NCI-H82 treated with DMSO at 0.1 percent for 48 hours (cell line): ENCODE measurements around the gene SHOC1.
"Not testable (repeated sequence)": the region's sequence is repeated elsewhere in the genome, so short reads cannot be mapped to it uniquely, and the experiment has no call there.

ENCODE experiments used
- DNase-seq: peaks from one replicate; lab custom pipeline; 2025; ENCODE audit not compliant: unreplicated experiment; lab: John Stamatoyannopoulos, UW

SHOC1 gene

DNA sequence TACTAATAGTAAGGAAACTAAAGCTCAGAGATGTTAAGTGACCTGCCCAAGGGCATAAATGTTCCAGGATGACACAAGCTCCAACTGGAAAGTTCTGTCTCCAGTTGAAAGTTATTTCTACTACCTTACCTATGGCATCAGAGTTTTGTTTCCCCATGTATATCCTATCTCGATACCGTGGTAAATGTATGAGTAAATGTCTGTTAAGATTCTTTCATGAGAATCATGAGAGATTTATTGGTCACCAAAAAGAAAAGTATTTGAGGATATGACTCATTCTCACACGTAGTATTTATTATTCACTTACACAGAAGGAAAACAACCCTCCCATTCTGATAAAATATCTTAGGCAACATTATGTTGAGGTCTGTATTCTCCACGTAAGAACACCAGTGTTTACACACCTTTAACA is 11.1 kb upstream of the SHOC1 start:
- DNase-seq = no peak

DNA sequence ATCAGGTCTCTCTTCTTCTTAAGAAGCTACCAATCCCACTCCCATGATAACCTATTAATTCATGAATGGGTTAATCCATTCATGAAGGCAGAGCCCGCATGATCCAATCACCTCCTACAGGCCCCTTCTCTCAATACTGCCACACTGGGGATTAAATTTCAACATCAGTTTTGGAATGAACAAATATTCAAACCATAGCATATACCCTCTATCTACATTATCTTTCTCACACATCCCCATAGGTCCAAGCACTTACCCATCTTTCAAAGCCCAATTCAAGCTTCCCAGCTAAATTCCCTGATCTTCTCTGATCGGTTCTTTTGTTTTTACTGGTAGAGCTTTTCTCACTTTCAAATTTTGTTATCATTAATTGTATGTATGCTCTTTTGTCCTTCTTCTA is 10.5 kb upstream of the SHOC1 start:
- no peak for DNase-seq

DNA sequence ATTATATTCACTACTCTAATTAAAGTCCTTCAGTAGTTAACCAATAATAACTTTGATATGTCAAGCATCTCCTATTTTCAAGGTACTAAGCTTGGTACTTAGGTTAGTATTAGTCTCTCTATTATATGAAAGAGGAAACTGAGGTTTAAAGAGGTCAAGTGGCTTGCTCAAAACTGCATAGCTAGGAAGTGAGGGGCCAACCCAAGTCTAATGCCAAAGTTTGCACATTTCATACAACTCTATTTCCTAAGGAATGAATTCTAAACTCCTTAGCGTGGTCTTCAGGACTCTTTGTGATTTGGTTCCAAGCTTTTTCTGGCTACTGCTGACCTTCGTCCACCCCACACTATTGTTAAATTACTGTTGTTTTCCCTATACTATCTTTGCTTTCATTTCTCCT is 9.9 kb upstream of the SHOC1 start:
- DNase-seq = no peak

DNA sequence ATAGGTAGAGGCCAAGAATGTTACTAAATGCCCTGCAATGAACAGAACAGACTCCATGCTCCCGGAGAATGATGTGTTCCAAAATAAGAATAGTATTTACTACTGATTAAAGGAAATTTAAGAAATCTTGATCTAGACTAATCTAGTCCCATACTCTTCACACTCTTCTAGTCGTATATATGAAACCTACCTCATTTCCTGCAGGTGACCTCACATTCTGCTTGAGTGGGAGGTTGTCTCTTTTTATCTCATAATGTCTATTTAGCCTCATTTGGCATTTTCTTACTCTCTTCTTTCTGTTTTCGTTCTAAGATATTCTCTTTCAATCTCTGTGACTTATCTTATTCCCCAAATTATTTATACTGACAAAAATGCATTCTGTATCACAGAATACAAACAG is 9.2 kb upstream of the SHOC1 start:
- DNase-seq = no peak

DNA sequence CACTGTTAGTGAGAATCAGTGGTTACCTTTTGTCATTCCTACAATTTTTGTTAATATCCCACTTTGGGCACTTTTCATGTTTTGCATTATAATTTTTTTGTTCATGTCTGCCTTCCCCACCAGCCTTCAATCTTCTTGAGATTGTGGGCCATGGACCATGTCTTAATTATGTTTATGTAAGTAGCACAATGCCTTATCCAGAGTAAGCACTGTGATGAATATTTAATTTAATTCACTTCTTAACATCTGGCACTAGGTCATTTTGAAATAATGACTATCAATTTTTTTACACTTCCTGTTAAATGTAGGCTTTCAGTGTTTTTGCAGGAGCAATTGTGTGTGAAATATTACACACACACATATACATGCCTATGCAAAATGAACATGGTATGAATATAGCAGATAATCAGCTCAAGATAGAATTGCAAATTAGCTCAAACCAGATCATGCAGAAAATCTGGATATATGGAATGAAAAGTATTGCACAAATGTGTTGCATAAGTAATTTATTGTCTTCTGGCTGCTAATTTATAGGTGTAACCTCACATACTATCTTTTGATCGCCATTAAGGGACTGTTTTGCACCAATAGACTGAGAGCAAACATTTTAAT is 5.3 kb upstream of the SHOC1 start:
- DNase-seq = no peak

DNA sequence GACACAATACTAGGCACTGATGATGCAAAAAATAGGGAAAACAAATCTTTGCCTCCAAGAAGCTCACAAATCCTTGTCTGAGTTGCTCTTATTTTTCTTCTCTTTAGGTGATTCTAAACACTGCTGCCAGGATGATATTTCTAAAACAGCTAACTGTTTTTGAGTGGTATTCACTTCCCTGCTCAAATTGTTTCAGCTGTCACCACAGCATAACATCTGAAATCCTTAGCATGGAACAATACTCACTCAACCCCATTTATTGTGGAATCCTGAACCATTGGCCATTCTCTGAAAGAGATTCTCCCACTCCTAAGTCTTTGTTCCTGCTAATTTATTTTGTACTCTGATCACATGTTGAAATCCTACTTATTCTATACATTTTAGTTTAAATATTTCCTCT is 4.8 kb upstream of the SHOC1 start:
- DNase-seq = no peak

DNA sequence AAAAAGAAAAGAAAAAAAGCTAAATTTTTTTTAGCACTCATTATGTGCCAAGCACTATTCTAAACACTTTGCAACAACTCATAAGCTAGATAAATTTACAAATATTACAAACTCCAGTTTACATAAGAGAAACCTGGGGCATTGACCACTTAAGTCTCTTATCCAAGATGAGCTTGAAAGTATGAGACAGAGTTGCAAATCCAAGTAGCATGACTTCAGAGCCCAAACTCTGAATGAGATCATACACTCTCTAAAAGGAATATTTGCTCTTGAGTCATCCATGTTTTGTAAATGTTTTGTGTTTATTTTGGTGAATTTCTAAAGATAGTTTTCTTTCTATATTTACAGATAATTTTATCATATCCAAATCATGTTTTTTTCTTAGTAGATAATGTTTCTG is 4.0 kb upstream of the SHOC1 start:
- no peak for DNase-seq

DNA sequence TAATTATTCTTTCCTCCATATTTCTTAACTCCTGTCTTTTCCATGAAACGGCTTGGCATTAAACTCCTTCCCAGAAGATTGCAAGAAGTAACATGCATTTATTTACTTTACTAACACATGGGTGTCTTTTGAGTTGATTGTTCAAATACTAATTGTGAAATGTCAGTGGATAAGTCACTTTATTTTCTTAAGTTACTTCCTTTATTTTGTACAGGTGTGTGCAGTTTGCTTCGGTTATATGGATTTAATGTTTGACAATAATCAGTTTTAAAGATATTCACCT is 761 bp upstream of the SHOC1 start:
- no peak for DNase-seq

DNA sequence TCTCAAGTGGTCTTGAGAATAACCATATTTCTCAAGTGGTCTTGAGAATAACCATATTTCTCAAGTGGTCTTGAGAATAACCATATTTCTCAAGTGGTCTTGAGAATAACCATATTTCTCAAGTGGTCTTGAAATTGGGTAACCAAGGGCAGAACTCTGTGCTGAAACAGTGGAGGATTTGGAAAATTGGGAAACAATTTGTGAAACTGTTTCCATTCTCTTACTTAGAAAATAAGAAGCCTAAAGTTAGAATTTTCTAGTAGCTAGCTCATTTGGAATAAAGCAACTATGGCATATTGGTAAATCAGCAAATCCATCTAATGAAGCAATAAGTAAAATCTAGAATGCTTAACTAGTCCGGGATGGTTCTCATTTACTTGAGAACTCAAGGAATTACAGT is 2.9 kb downstream of the SHOC1 start:
- DNase-seq = not testable (repeated sequence)

DNA sequence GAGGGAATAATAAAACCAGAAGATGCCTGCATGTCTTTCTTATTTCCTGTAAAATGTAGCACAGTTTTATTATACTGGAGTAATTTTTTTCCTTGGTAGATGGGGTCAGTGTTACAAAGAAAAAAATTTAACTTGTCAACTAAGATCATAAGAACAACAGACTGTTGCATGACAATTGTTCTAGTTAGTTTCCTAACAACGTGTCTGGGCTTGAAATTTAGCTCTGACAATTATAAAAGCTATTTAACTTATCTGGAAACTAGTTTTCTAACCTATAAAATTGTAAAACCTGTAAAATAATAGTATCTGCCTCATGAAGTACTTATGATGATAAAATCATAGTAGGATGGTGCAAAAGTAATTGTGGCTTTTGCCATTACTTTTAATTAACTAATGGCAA is 4.9 kb downstream of the SHOC1 start:
- DNase-seq = no peak

DNA sequence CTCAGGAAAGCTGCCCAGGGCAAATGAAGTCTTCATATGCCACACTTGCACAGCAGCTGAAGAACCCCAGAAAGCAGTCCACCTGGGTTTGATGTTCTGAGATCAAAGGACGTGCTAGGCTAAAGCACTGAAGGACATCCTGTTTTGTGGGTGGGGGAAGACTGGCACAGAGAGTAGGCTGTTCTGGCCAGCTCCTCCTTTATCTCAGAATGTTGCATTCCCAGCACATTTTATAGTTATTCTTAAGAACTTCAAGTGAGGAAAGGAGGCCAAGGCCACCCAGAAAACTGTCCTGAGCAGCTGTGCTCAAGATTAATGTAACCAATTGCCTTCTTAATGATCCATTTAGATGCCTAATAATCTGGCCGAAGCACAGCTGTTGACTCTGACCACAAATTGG is 10.9 kb downstream of the SHOC1 start:
- DNase-seq = peak; percentile 51

DNA sequence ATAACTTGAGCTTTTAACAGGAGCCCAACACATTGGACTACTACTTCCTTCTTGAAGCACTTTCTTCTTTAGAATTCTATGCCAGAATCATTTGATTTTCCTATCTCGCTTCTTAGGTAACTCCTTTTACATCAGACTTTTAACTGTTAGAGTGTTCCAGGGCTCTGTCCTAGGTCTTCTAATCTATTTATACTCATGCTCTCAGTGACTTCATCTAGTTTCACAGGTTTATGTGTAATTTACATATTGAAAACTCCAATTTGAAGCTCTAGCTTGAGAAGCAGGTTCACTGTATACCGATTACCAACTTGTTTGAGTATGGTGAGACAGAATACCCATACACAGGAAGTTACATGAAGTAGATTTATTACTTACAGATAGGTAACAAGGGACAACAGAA is 11.3 kb downstream of the SHOC1 start:
- DNase-seq = no peak

DNA sequence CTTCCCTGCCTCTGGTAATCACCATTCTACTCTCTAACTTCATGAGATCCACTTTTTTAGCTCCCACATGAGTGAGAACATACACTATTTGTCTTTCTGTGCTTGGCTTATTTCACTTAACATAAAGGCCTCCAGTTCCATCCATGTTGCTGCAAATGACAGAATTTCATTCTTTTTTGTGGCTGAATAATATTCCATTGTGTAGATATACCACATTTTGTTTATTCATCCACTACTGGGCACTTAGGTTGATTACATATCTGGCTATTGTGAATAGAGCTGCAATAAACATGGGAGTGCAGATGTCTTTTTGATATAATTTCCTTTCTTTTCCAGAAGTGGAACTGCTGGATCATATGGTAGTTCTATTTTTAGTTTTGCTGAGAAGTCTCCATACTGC is 28.7 kb downstream of the SHOC1 start:
- DNase-seq = no peak

DNA sequence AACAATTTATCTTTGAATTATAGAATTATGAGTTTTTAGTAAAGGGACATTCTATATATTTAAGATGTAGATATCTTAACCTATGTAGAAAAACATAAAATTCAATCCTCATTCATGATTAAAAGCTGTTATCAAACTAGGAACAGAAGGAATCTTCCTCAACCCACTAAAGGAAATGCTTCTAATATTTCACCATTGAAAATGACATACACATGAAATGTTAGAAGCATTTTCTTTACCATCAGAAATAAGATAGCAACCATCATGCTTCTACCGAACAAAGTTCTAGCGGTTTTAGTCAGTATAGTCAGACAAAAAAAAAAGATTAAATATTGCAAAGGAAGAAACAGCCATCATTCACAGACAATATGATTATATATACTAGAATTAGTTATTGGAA is 32.2 kb downstream of the SHOC1 start:
- no peak for DNase-seq

DNA sequence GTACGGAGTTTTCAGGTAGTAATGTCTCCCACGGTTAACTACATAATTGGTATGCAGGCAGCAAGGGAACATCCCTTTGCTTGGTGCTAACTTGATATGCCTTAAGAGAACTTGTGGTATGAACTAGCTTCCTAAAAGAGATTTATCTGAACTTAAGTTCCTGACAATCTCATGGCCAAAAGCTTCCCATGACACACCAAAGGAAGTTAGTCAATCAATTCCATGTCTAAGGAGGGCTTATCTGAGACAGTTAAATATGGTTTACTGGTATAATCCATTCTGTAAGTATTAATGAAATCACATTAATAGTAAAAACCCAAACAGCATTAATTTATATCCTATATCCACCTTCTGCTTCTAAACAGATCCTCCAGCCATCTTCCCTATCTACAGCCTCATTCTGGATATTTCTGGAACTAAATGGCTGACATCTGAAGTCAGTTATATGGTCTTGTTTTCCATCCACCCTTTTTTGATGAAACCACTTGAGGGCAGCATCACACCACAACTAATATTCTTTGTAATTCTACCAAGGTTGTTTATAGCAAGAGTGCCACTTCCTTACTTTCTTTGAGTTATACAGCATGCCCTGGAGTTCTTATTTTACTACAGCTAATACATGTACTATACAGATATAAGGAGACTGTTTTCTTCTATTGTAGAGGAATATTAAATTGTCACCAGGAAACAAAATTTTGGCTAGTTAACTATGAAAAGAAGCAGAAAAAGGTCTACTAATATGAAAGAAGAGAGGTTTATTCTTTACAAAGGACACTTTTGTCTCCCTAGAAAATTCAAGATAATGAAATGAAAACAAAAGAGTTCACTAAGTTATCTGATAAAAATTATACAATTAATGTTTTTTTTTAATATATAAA is 34.7 kb downstream of the SHOC1 start:
- peak; percentile 43 for DNase-seq

DNA sequence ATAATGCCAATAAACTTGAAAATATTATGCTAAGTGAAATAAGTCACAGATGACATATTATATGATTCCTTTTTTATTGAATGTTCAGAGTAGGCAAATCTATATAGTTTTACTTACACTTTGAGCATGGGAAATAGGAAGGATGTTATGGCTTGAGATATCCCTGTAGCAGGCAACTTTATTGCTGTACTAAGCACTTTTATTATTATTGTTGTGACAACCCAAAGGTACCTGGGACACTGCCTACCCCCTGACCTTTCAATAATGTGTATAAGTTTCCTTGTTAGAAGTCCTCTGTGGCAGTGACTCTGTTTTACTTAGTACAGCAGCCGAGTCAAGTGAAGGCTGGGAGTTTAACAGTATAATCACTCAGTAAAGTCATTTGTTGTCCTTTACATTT is 39.9 kb downstream of the SHOC1 start:
- DNase-seq = no peak

DNA sequence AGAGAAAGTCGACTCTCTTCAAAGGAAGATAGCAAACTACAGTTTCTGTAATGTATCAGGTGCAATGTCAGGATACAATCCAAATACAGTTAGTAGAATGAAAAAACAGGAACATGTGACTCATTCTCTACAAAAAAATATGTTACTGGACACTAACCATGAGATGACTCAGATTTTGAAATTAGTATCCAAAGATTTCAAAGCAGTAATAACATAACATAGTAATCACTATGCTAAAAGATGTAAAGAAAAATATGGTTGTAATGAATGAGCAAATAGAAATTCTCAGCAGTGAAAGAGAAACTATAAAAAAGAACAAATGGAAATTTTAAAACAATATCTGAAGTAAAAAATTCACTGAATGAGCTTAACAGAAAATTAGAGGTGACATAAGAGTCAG is 42.3 kb downstream of the SHOC1 start:
- no peak for DNase-seq
